ENCODE data around the gene NAA11.

NAA11 gene

DNA sequence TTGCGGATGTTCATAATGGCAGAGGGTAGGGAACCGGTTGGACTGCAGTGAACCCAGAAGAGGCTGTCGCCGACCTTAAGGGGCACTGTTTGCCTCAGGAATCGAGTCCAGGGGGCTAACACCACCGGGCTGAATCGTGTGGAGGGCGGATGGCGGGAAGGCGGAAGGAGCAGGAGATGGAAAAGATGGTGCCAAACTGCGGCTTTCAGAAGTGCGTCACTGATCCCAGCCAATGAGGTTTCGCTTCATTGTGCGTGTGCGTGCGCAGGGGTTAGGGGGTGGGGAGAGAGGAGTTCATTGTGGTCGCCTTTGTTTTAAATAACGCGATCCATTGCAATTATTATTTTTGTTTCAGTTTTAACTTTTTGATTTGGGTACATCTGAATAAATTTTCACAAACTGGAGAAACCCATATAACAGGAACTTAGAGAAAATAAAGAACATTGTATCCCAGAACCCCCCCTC is at the start of gene NAA11:
Gene NAA11, minus strand, starts transcription at position 198 of the 465 bp plus-strand sequence. Its CDS starts 184 bp downstream, at position 14.
- no peak for DNase-seq (ENCODE audit: low spot score)

DNA sequence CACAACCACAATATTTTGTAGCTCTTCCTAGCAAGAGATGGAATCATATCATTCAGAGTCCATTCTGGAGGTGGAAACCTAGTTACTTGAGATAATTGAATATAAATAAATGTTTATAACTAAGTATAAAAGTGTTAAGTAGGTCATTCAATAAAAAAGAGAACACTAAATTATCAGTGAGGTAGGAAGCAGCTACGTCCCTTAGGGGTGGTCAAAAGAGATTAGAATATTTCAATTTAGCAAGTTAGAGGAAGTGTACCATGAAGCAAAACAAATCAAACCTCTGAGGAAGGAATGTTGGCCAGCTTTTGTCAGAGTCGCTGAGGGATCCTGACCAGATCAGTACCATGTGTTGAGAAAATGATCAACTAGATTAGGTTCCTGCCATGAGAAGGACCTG is 44.2 kb upstream of the NAA11 start:
- no peak for DNase-seq (ENCODE audit: low spot score)

DNA sequence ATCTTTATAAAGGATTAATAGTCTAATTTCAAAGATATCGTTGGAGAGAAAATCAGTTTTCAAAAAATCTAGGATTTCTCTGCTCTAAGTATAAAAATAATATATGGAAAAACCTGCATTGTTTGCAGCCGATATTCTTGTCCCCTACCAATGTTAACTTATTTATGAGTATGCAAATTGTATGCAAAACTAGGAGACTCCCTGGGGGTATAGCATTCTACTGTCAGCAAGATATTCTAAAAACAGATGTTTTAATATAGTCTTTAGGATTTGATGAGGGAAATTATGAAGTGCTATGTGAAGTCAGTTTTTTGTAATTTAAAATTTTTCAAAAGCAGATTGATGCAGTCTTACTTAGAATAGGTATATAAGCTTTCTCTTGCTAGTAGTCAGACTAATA is 41.2 kb upstream of the NAA11 start:
- no peak for DNase-seq (ENCODE audit: low spot score)

DNA sequence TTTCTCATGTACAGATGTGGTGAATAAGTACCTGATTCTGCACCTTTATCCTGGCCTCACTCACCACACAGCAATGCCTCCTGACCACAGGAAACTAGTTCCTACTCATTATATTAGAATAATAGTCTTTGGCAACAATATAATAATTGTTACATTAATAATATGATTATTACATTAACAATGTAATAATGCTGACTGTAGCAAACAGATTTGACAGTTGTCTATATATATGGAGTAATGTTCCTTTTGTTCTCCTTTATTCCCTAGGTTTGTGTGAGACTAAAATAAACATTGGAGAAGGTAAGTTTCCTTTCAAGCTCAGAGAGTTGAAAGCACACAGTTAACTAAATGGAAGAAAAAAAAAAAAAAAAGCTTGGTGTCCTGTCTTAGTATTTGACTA is 40.6 kb upstream of the NAA11 start:
- DNase-seq (ENCODE audit: low spot score), result no peak

DNA sequence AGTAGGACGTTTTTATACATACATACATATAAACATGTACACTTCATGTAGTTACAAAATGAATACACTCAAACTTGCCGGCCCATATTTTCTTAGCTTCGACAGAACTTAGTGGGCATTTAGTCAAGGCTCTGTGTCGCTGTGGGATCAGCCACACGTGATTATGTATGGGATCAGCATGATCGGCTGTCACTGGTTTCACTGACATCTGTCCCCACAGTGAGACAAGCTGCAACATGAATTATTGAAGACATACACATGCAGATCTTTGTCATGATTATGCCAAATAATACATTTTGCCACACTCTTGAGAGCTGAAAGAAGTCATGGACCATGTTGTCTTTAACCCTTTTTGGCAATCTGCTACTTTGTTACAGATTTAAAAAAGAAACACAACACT is 38.2 kb upstream of the NAA11 start:
- no peak for DNase-seq (ENCODE audit: low spot score)

DNA sequence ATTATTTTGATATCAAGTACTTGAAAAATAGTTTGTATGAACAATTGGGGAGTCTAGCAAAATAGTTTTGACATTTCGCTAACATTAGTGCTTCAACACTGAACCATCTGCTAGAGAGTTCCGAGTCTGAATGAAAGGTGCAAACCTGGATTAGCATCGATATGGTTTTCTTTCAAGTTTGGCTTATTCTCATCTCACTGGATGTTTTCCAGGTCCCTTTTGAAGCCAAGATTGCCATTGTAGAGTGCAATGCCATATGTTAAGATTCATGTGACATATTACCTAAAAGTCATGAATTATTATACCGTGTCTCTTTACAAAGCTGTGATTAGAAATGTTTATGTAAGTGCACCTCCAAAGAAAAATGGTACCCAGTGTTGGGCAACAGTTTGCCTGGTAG is 36.8 kb upstream of the NAA11 start:
- peak; percentile 20 for DNase-seq (ENCODE audit: low spot score)

DNA sequence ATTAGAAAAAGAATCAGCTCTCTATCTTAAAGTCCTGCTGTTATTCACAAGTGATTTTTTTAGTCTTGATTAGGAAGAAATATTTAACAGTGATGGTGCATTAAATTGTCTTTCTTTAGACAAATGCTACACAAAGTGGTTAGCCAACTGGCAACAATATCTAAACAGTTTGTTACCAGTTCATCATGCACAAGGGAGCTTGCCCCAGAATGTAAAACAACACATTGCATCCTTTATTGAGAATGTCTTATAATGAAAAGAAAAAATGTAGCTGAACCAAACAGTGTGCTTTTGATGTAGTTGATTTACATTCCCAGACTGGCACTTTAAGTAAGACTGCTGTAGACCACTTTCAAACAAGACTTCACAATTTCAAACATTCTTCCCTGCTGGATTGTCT is 34.1 kb upstream of the NAA11 start:
- no peak for DNase-seq (ENCODE audit: low spot score)

DNA sequence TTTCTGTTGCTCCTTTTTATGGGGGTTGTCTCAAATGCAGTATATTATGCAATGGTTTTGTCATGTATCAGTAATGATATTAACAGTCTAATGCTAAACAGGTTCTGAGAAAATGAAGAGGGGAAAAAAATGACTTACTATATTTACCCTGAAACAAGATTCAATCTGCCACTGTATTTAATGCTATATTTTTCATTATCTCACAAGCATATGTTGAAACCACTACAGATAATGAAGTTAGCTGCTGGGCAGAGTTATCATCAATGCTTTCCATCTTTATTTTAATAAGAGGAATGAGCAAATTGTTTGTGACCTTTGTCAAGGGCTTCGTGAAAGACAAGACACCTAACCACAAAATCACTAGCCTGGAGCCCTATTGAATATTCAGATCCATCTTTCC is 32.6 kb upstream of the NAA11 start:
- DNase-seq (ENCODE audit: low spot score), result no peak

DNA sequence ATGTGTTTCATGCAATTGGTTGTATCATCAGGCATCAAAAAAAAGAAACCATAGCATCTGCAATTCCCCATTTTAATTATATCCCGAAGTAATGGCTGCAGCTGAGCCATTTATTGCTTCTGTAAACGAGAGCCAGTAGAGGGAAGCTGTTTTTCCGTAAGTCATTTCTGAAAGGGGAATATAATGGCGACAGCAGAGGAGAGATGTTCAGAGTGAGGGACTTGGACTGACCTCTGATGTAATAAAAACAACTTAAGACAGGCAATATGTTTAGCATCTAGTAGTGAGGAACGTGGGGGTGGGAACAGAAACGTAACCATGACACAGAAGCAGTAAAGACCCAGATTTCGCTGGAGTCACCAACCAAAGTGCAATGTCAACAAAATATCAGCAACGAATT is 31.5 kb upstream of the NAA11 start:
- no peak for DNase-seq (ENCODE audit: low spot score)

DNA sequence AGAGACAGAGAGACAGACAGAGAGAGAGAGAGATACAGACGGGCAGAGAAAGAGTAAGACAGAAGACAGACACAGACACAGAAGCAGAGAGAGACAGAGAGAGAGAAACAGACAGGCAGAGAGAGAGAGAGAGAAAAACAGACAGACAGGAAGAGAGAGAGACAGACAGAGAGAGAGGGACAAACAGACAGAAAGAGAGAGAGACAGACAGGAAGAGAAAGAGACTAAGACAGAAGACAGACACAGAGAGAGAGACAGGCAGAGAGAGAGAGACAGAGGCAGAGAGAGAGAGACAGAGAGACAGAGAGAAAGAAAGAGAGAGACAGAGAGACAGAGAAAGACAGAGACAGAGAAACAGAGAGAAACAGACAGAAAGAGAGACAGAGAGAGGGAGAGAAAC is 27.2 kb upstream of the NAA11 start:
- no peak for DNase-seq (ENCODE audit: low spot score)

DNA sequence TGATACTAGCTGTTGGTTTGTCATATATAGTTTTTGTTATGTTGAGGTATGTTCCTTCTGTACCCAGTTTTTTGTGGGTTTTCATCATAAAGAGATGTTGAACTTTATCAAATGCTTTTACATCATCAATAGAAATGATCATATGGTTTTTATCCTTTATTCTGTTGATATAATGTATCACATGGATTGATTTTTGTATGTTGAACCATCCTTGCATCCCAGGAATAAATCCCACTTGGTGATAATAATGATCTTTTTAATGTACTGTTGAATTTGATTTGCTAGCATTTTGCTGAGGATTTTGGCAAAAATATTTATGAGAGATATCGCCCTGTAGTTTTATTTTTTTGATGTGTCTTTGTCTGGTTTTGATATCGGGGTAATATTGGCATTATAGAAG is 22.5 kb upstream of the NAA11 start:
- no peak for DNase-seq (ENCODE audit: low spot score)

DNA sequence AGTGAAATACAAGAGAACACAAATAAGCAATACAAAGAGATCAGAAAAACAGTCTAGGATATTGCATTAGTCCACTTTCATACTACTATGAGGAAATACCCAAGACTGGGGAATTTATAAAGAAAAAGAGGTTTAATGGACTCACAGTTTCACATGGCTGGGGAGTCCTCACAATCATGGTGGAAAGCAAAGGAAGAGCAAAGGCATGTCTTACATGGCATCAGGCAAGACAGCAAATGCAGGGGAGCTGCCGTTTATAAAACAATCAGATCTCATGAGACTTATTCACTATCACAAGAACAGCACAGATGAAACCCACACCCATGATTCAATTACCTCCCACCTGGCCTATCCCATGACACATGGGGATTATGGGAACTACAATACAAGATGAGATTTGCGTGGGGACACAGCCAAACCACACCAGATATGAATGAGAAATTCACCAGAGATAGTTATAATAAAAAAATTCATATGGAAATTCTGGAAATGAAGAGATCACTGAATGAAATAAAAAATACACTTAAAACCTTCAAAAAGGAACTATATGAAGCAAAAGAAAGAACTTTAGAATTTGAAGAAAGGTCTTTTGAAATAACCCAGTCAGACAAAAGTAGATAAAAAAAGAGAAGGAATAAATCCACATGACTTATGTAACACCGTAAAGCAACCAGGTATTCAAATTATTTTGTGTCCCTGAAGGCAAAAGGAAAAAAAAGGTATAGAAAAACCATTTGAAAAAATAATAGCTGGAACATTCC is 16.2 kb upstream of the NAA11 start:
- DNase-seq (ENCODE audit: low spot score), result no peak

DNA sequence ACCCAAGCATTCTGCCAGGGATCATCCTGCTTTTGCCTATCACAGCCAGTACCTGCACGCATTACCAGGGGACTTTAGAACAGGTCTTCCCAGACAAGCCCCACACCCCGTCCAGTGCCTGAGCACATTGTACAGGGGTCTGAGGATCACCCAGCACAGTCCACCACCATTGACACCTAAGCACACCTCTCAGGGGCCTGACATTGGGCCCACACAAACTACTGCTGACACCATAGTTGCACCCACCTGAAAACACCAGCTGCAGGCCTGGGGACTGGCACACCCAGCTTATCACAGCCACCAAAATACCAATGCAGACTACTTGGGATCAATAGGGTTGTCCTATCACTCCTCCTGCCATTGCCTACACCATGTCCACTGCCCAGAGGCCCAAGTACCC is 14.7 kb upstream of the NAA11 start:
- no peak for DNase-seq (ENCODE audit: low spot score)

DNA sequence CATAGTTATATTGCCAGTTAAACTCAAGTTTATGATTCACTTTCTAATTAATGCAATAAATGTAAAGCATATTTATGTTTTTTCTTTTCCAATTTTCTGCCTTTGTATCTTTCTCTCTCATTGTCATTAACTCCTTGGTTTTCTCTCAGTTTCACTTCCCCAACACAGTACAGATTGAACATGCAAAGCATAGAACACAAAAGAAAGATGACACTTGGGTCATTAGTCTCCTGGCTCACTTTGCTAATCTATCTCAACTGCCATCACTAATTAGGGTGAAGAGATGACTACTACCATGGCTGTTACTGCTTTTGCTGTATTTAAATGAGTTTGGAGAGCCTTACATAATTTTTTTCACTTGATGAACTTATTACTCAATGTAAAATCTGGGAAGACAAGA is 12.3 kb upstream of the NAA11 start:
- no peak for DNase-seq (ENCODE audit: low spot score)

DNA sequence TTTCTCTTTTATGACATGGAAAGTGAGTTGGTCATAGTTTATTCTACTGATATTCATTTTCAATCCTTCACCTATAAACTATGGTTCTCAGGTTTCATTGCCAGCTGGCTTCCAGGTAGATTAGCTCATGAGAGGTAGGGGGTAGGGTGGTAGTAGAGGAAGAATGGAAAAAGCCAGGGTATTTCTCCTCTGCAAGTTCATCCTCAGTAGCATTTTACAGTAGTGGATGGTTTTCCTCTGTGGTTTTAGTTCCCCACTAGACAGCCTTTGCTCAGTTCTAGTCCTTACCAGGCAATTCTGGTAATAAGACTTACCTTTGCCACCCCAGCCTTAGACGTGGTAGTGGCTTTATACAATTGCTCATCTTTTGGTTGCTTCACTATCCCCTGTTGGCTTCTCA is 8.9 kb upstream of the NAA11 start:
- no peak for DNase-seq (ENCODE audit: low spot score)

DNA sequence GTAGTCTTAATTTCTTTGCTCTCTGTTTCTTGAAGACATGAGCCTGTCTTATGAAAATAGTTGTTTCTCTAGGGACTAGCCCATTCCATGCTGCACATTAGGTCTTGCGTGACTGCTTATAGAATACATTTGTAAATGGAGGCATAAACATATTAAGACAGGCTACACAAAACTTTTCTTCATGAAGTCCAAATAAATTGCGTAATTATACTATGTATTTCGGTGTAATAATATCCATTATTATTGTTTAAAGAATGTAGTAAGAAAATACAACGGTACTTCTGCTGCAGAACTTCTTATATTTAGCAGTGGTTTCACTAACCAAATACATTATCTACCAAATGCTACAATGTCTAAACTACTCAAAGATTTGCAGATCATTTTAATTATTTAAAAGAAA is 8.5 kb upstream of the NAA11 start:
- DNase-seq (ENCODE audit: low spot score), result no peak

DNA sequence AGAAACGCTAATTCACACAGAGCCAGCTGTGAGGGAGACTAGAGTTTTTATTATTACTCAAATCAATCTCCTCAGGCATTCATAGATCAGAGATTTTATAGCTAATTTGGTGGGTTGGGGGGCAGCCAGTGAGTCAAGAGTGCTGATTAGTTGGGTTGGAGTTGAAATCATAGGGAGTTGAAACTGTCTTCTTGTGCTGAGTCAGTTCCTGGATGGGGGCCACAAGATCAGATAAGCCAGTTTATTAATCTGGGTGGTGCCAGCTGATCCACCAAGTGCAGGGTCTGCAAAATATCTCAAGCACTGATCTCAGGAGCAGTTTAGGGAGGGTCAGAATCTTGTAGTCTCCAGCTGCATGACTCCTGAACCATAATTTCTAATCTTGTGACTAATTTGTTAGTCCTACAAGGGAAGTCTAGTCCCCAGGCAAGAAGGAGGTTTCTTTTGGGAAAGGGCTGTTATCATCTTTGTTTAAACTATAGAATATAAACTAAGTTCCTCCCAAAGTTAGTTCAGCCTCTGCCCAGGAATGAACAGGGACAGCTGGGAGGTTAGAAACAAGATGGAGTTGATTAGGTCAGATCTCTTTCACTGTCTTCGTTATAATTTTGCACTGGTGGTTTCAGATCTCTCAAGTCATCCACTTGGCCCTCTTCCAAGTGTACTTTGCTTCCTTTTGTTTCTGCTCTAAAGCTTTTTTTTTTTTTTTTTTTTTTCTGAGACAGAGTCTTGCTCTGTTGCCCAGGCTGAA is 5.4 kb upstream of the NAA11 start:
- no peak for DNase-seq (ENCODE audit: low spot score)

DNA sequence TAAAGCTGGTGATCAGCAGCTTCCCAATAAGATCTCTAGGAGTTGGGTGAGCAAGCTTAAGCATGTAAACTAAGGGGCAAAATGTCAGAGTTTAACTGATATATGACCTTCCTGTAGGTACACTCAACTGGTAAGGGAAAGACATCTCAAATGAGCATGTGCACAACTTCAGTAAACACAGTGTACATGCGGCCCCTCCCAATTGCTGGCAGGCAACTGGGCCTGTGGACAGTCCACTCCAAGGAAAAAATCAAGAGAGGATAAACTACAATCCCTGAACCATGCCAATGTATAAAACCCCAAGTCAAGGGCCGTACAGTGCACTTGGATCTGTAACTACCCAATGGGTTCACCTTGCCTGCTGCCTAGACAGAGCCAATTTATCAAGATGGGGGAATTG is 4.9 kb upstream of the NAA11 start:
- DNase-seq (ENCODE audit: low spot score), result no peak

DNA sequence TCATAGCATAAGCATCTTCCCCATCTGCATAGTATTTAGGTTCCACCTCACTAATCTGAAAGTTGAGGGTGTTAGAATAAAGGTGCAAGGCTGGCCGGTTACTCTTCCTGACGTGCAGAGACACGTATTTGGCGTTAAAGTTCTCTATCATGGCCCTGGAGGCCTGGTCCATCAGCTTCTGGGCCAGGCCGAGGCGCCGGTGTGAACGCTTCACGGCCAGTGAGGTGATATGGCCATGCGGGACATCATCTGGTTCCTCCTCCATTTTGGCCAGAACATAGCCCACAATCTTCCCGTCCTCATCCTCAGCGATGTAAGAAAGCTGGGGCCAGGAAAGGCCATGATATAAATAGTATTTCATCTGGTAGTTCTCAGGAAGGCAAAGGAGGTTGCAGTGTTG is 425 bp downstream of the NAA11 start:
- no peak for DNase-seq (ENCODE audit: low spot score)

DNA sequence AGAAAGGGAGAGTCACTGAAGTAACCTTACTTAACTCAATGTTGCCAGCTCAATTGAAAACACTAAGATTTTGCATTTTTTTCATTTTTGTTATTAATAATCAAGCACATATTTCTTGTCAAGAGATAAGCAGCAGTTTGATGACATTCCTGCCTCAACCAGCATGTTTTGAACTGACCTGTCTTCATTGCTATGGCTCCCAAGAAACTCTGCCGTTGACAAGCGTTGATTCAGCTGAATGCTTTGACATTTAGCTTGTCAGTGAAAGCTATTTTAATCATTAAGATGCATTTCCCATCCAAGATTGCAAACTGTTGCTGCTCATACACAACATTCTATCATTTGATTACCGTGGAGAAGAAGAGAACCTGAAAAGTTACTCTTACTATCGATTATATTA is 5.9 kb downstream of the NAA11 start:
- DNase-seq (ENCODE audit: low spot score), result no peak

DNA sequence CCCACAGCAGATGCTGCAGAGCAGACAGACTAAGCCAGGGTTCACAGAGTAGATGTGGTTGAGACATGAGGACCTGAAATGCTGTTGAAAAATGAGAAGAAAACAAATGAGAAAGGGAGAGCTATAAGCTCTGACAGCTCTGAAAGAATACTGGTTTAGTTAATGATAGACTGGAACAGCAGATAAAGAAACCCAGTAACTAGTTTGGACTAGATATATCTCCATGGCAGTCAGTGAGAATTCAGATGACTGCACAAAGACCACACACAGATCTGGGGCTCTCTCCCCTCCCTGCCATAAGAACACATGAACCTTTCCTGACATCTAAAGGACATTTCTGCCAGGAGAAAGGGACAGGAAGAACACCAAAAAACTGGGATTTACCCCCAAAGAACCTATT is 8.2 kb downstream of the NAA11 start:
- no peak for DNase-seq (ENCODE audit: low spot score)

DNA sequence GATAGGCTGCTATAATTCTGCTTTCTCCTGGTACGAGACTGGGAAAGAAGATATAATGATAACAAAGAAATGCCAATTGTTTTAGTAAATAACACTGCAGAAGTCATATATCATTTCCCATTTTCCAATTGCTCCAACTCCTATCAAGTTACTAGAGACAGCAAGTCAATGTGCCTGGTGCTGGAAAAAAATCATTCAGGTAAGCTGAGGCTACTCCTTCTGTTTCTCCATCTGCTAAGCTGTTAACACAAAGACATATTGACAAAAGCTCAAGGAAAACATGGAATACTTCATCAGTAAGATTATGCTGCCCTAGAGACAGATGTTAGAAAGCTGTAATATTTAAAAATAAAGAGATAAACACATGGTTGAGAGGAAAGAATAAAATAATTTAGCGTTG is 10.0 kb downstream of the NAA11 start:
- no peak for DNase-seq (ENCODE audit: low spot score)

DNA sequence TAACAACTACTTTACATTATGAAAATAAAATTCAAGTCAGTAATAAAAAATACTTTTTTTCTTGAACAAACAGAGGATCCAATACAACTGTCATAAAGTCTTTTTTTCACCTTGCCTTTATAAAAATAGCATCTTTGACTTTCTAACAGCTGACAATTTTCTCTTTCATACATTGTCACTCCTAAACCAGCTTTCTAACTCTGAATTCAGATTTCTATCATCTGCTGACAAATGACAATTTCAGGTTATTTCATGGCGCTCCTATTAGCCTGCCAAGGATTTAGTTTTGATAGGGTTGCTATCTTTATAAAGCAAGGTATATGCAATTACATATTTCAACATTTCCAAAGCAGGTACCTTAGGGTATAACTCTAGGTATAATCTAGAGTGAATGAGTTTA is 14.6 kb downstream of the NAA11 start:
- no peak for DNase-seq (ENCODE audit: low spot score)

DNA sequence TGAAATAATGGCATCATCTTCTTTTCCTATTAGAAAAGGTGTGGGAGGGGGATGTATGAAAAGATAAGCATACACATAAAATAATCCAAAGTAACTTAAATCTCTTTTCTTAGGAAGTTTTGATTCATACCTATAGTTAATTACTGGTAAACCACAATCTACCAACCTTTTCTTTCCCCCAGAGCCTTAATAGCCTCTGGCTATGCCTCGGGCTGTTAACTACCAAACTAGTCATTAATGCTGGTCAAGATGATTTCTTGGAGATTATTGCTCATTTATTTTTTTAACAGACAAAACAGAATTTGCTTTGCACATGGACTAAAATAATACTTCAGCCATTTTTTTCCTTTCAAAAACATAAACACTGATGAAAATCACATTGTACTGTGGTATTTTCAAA is 16.9 kb downstream of the NAA11 start:
- no peak for DNase-seq (ENCODE audit: low spot score)
